Right hindlimb (tissue), 1 donor: ENCODE results near the gene FCGR3A.
A peak's percentile ranks its signal among the peaks of the same experiment; 100 is the strongest.
"Not testable (repeated sequence)": the region's sequence is repeated elsewhere in the genome, so short reads cannot be mapped to it uniquely, and the experiment has no call there.

Experiments used
- DNase-seq: peaks from one replicate; pipeline ENCODE4 v3.0.0-alpha.2; 2018

Gene FCGR3A

GRCh38 chr1:161529463-161530104, 20.0 kb downstream of the FCGR3A start:
- not testable (repeated sequence) for DNase-seq

GRCh38 chr1:161528550-161528949, 21.1 kb downstream of the FCGR3A start:
- not testable (repeated sequence) for DNase-seq

GRCh38 chr1:161525918-161526317, 23.7 kb downstream of the FCGR3A start:
- DNase-seq = not testable (repeated sequence)

DNA sequence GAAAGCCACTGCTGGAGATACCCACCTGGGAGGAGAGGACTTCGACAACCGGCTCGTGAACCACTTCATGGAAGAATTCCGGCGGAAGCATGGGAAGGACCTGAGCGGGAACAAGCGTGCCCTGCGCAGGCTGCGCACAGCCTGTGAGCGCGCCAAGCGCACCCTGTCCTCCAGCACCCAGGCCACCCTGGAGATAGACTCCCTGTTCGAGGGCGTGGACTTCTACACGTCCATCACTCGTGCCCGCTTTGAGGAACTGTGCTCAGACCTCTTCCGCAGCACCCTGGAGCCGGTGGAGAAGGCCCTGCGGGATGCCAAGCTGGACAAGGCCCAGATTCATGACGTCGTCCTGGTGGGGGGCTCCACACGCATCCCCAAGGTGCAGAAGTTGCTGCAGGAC, 24.3 kb downstream of the FCGR3A start:
- DNase-seq = not testable (repeated sequence)

- not testable (repeated sequence) for DNase-seq
These were observed 24.8 kb downstream of the FCGR3A start for GRCh38 chr1:161524742-161525291.

DNA sequence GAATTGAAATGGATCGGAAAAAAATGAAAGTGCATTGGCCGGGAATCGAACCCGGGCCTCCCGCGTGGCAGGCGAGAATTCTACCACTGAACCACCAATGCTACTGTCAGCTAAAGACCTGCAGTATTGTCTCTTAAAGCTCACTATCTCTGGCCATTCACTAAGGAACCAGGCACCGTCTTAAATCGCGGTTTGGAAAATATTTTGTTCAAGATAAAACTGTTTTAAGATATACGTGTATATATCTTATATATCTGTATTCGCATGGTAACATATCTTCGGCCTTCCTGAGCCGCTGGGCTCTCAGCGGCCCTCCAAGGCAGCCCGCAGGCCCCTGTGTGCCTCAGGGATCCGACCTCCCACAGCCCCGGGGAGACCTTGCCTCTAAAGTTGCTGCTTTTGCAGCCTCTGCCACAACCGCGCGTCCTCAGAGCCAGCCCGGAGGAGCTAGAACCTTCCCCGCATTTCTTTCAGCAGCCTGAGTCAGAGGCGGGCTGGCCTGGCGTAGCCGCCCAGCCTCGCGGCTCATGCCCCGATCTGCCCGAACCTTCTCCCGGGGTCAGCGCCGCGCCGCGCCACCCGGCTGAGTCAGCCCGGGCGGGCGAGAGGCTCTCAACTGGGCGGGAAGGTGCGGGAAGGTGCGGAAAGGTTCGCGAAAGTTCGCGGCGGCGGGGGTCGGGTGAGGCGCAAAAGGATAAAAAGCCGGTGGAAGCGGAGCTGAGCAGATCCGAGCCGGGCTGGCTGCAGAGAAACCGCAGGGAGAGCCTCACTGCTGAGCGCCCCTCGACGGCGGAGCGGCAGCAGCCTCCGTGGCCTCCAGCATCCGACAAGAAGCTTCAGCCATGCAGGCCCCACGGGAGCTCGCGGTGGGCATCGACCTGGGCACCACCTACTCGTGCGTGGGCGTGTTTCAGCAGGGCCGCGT, 25.5 kb downstream of the FCGR3A start, which contains the start of gene HSPA6:
Gene HSPA6, plus strand, starts transcription at position 724 of the 925 bp plus-strand sequence. Its CDS starts 119 bp downstream, at position 843.
- DNase-seq = peak; percentile 79

GRCh38 chr1:161523041-161523816, 26.4 kb downstream of the FCGR3A start:
- not testable (repeated sequence) for DNase-seq

DNA sequence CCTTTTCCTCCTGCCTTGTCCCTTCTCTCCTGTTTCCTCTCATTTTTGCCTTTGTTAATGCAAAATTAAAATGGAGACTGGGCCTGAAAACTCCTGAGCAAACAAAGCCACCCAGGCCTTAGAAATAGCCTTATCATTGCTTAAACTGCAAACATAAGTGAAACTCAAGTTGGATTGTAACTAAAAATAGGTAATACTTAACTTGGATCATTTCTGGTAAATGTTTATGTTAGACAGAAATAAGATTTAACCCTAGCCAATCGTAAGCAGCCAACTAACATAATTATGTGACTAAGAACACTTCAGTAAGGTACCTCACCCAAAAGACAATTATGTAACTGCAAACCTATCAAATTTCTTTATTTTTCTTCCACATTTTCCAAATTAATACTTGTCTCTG, 35.7 kb downstream of the FCGR3A start:
- not testable (repeated sequence) for DNase-seq

GRCh38 chr1:161513448-161513780, 36.2 kb downstream of the FCGR3A start:
- DNase-seq = not testable (repeated sequence)

GRCh38 chr1:161512636-161513447, 36.8 kb downstream of the FCGR3A start:
- DNase-seq = not testable (repeated sequence)

- DNase-seq = no peak
These were observed 37.9 kb downstream of the FCGR3A start for GRCh38 chr1:161511756-161512060.

GRCh38 chr1:161511018-161511755, 38.4 kb downstream of the FCGR3A start:
- DNase-seq = no peak

- DNase-seq = no peak
These were observed 39.1 kb downstream of the FCGR3A start for GRCh38 chr1:161510477-161510876.

GRCh38 chr1:161506336-161507223, 43.0 kb downstream of the FCGR3A start:
- no peak for DNase-seq

GRCh38 chr1:161505686-161506085, 43.9 kb downstream of the FCGR3A start:
- no peak for DNase-seq

- DNase-seq = no peak
These were observed 46.2 kb downstream of the FCGR3A start for GRCh38 chr1:161503394-161503748.

GRCh38 chr1:161502641-161503393, 46.8 kb downstream of the FCGR3A start:
- no peak for DNase-seq

DNA sequence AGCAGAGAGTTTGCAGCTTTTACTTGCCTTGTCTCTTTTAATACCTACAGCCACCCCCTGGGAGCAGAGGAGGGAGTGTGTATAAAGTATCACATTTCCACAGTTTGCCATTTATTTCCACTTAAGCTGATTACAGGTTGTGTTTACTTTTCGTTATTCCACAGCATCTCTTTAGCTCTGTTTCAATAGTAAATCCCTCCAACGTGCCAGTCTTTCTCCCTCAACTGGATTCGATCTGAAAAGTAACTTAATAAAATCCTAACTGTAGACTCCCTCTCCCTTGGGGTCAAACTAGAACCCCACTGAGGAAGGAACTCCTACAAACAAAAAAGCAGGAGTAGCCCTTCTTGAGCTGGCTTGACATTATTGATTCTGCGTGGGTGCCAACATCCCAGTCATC, 47.4 kb downstream of the FCGR3A start:
- DNase-seq = no peak

DNA sequence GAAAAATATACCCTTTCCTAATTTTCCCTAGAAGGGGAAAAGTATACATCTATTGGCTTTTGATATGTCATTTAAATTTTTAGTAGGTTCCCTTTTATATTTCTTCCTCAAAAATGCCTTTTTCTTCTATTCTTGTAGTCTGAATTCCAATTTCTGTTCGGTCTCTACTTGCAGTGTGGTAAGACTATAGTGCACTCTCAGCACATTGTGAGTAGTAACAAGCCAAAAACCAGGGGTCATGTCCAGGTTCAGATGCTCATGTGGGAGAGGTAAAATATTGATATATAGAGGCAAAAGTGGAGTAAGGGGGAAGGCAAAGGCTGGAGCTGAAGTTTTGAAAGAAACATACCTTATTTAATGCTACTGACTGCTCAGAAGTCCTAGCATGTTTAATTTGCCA, 48.4 kb downstream of the FCGR3A start:
- DNase-seq = no peak
